Smooth muscle cell (in vitro differentiated cells): ENCODE data around the gene C17orf50. TPM values are rescaled to one million over a fixed set of nuclear protein-coding genes. Genes with fewer than 3 reads are reported as not detected.
A peak's percentile ranks its signal among the peaks of the same experiment; 100 is the strongest.

Source experiments
- DNase-seq: peaks from one replicate; lab custom pipeline; 2025; ENCODE audit not compliant: unreplicated experiment; lab: John Stamatoyannopoulos, UW
- H2AFZ ChIP-seq: fragments of 200-600 bp; sonication (generic); 2 replicates; pipeline ENCODE4 v1.6.0; 2016; ENCODE audit warnings: antibody characterized with exemption, low read depth, mild to moderate bottlenecking
- H3F3A ChIP-seq: fragments of 200-600 bp; sonication (generic); 2 replicates; pipeline ENCODE4 v1.6.0; 2017; ENCODE audit warnings: antibody characterized with exemption, low read depth
- H3K27ac ChIP-seq: fragments of 200-600 bp; sonication (generic); 2 replicates; pipeline ENCODE4 v1.5.1; 2016; ENCODE audit warnings: low read depth, mild to moderate bottlenecking
- H3K27me3 ChIP-seq: fragments of 200-600 bp; sonication (generic); 2 replicates; pipeline ENCODE4 v1.6.1; 2016; ENCODE audit warnings: low read depth, mild to moderate bottlenecking
- H3K36me3 ChIP-seq: fragments of 200-600 bp; sonication (generic); 2 replicates; pipeline ENCODE4 v1.5.1; 2016; ENCODE audit warnings: low read depth
- H3K4me1 ChIP-seq: fragments of 200-600 bp; sonication (generic); 2 replicates; pipeline ENCODE4 v1.5.1; 2016; ENCODE audit warnings: low read depth
- H3K4me2 ChIP-seq: fragments of 200-600 bp; sonication (generic); 2 replicates; pipeline ENCODE4 v1.6.0; 2016; ENCODE audit warnings: mild to moderate bottlenecking
- H3K4me3 ChIP-seq: fragments of 200-600 bp; sonication (generic); 2 replicates; pipeline ENCODE4 v1.5.1; 2016; ENCODE audit warnings: mild to moderate bottlenecking
- H3K79me2 ChIP-seq: fragments of 200-600 bp; sonication (generic); 2 replicates; pipeline ENCODE4 v1.6.0; 2016; ENCODE audit warnings: low read depth, mild to moderate bottlenecking
- H3K9ac ChIP-seq: fragments of 200-600 bp; sonication (generic); 2 replicates; pipeline ENCODE4 v1.6.0; 2016; ENCODE audit warnings: low read depth
- H3K9me3 ChIP-seq: fragments of 200-600 bp; sonication (generic); replicated peaks from 2 replicates; pipeline ENCODE4 v1.5.1; 2016; ENCODE audit warnings: low read depth
- H4K20me1 ChIP-seq: fragments of 200-600 bp; sonication (generic); 2 replicates; pipeline ENCODE4 v1.6.0; 2016; ENCODE audit warnings: low read depth
- CTCF ChIP-seq: fragments of 200-600 bp; sonication (generic); IDR thresholded peaks from 2 replicates; pipeline ENCODE4 v1.5.1; 2017; ENCODE audit warnings: borderline replicate concordance, mild to moderate bottlenecking, antibody characterized with exemption; ENCODE audit not compliant: insufficient read depth, poor library complexity, severe bottlenecking
- WGBS: methylation state at CpG from one replicate; pipeline ENCODE4 v1.1.7; 2016; ENCODE audit warnings: low lambda C conversion rate; 5-methylcytosine and 5-hydroxymethylcytosine counted together
- polyA plus RNA-seq: library from polyadenylated mRNA; unstranded; fragments of >200 nt; fragmentation: Nextera tagmentation; extraction: Ambion mirVana; gene quantifications from 2 replicates; pipeline ENCODE4 v1.2.1, GENCODE V29; 2016
- total RNA-seq: library from RNA; depleted of rRNA; stranded (reverse); fragments of >200 nt; gene quantifications from 2 replicates; pipeline ENCODE4 v1.2.3, GENCODE V29; 2014

The C17orf50 gene
- total and polyA plus RNA-seq, 2 experiments from 2014 or later, result 0.33 TPM; not detected in 1

GRCh38 chr17:35742496-35742895 lies 18.2 kb upstream of the C17orf50 start:
- no peaks in the 10 kb centered on the region for H3K9me3 ChIP-seq
- H3K36me3 ChIP-seq, result no peaks in the 10 kb centered on the region
- WGBS, result 88% methylated on average over 7 of the region's 7 CpGs
- no peaks in the 10 kb centered on the region for H3K4me1 ChIP-seq
- H3K4me3 ChIP-seq, result no peak overlapping the region
- no peak for TF ChIP-seq CTCF
- no peak overlapping the region for H3K4me2 ChIP-seq
- no peaks in the 10 kb centered on the region for H3K79me2 ChIP-seq
- H3K9ac ChIP-seq, result no peak overlapping the region
- no peaks in the 10 kb centered on the region for H4K20me1 ChIP-seq
- no peak overlapping the region for H2AFZ ChIP-seq
- H3K27ac ChIP-seq, result no peak overlapping the region
- no peaks in the 10 kb centered on the region for H3F3A ChIP-seq
- no peak for DNase-seq
- peaks cover 16% of the 10 kb centered on the region for H3K27me3 ChIP-seq

DNA sequence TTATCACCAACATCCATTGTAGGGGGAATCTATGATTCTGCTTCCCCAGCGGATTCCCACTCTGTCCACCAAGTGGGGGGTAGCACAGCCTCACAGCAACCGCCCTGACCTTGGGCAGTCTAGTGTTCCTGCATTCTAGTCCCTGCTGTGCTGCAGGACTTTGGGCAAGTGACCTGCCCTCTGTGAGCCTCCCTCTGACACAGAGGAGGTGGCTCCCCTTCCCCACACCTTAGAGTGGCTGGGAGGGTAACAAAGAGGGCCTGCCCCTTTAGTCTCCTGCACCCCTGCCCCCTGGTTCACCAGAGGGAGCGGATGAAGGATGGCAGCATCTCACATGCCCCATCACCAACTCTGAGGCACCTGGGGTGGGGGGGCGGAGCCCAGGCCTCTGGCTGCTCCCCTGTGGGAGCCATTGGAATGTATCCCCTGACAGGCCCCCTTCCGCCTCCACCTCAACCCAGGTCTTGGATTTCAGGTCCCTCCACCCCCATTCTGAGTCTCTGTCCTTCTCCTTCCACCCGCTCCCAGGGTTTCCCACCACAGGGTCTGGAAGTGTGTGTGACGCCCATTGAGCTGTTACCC lies 17.7 kb upstream of the C17orf50 start:
- TF ChIP-seq CTCF, result no peak
- H3K9ac ChIP-seq, result no peak overlapping the region
- H4K20me1 ChIP-seq, result no peaks in the 10 kb centered on the region
- H3K9me3 ChIP-seq, result no peaks in the 10 kb centered on the region
- H2AFZ ChIP-seq, result no peak overlapping the region
- no peak overlapping the region for H3K27ac ChIP-seq
- no peaks in the 10 kb centered on the region for H3K79me2 ChIP-seq
- no peaks in the 10 kb centered on the region for H3K4me1 ChIP-seq
- peaks cover 16% of the 10 kb centered on the region for H3K27me3 ChIP-seq
- 87% methylated on average over 7 of the region's 7 CpGs for WGBS
- no peaks in the 10 kb centered on the region for H3K36me3 ChIP-seq
- no peak overlapping the region for H3K4me2 ChIP-seq
- H3F3A ChIP-seq, result no peaks in the 10 kb centered on the region
- no peak for DNase-seq
- H3K4me3 ChIP-seq, result no peak overlapping the region

- Histone ChIP-seq H3K79me2 (no peaks in the 10 kb centered on the region), H4K20me1 (no peaks in the 10 kb centered on the region), H3K9me3 (no peaks in the 10 kb centered on the region), H3F3A (no peaks in the 10 kb centered on the region), H3K4me1 (no peaks in the 10 kb centered on the region), H3K27ac (no peak overlapping the region), H3K4me2 (no peak overlapping the region), H3K4me3 (no peak overlapping the region), H3K9ac (no peak overlapping the region), H3K27me3 (peaks cover 16% of the 10 kb centered on the region), H3K36me3 (no peaks in the 10 kb centered on the region), H2AFZ (no peak overlapping the region)
- peak; percentile 11 for DNase-seq
- TF ChIP-seq CTCF, result no peak
- 50% methylated on average over 7 of the region's 7 CpGs for WGBS
Measured at GRCh38 chr17:35743626-35744328, 16.9 kb upstream of the C17orf50 start.

GRCh38 chr17:35744830-35745229 lies 15.9 kb upstream of the C17orf50 start:
- 89% methylated on average over 8 of the region's 8 CpGs for WGBS
- H2AFZ ChIP-seq, result no peak overlapping the region
- no peak overlapping the region for H3K9ac ChIP-seq
- no peak for DNase-seq
- no peaks in the 10 kb centered on the region for H3F3A ChIP-seq
- H3K36me3 ChIP-seq, result no peaks in the 10 kb centered on the region
- no peak overlapping the region for H3K4me3 ChIP-seq
- H4K20me1 ChIP-seq, result no peaks in the 10 kb centered on the region
- no peaks in the 10 kb centered on the region for H3K9me3 ChIP-seq
- H3K27me3 ChIP-seq, result peaks cover 24% of the 10 kb centered on the region
- no peak overlapping the region for H3K4me2 ChIP-seq
- no peak overlapping the region for H3K27ac ChIP-seq
- no peaks in the 10 kb centered on the region for H3K79me2 ChIP-seq
- TF ChIP-seq CTCF, result no peak
- no peaks in the 10 kb centered on the region for H3K4me1 ChIP-seq
